HepG2 (cell line): Measurements from ENCODE around the gene PODN. TPM values are rescaled to one million over a fixed set of nuclear protein-coding genes. Genes with fewer than 3 reads are reported as not detected.

Experiments
- DMTF1 ChIP-seq: sonication (generic); formaldehyde crosslinking; IDR thresholded peaks from 2 replicates; pipeline ENCODE4 v1.4.0; 2020; ENCODE audit warnings: mild to moderate bottlenecking, missing genetic modification reagents
- ELF4 ChIP-seq: sonication (generic); formaldehyde crosslinking; IDR thresholded peaks from 2 replicates; pipeline ENCODE4 v1.5.0; 2020; ENCODE audit warnings: missing genetic modification reagents, mild to moderate bottlenecking, moderate library complexity, borderline replicate concordance
- ISX ChIP-seq: sonication (generic); formaldehyde crosslinking; conservative IDR thresholded peaks from 2 replicates; pipeline ENCODE4 v1.5.0; 2020; ENCODE audit warnings: missing genetic modification reagents
- KLF12 ChIP-seq: sonication (generic); formaldehyde crosslinking; IDR thresholded peaks from 2 replicates; pipeline ENCODE4 v1.4.0; 2020; ENCODE audit warnings: missing genetic modification reagents, borderline replicate concordance
- LCORL ChIP-seq, 2 experiments: fragments of 450-650 bp in 1 of 2; sonication (generic) in 1 of 2; formaldehyde crosslinking in 1 of 2; IDR thresholded peaks; 2 replicates each; pipeline versions ENCODE4 v1.5.0 to v1.6.1; 2017 to 2020; ENCODE audit warnings: antibody characterized with exemption in 1 of 2, missing genetic modification reagents in 1 of 2
- MIER2 ChIP-seq: IDR thresholded peaks from 2 replicates; pipeline ENCODE4 v1.6.1; 2016; ENCODE audit warnings: missing biosample characterization, missing genetic modification reagents
- NR2C2 ChIP-seq: sonication (generic); formaldehyde crosslinking; IDR thresholded peaks from 2 replicates; pipeline ENCODE4 v1.4.0; 2020; ENCODE audit warnings: missing genetic modification reagents, mild to moderate bottlenecking, moderate library complexity, borderline replicate concordance
- SRY ChIP-seq: sonication (generic); formaldehyde crosslinking; IDR thresholded peaks from 2 replicates; pipeline ENCODE4 v1.8.0; 2022; ENCODE audit warnings: mild to moderate bottlenecking, missing genetic modification reagents
- TBX2 ChIP-seq: sonication (generic); formaldehyde crosslinking; IDR thresholded peaks from 2 replicates; pipeline ENCODE4 v1.5.0; 2020; ENCODE audit warnings: missing genetic modification reagents, mild to moderate bottlenecking, borderline replicate concordance
- TEF ChIP-seq: sonication (generic); formaldehyde crosslinking; IDR thresholded peaks from 2 replicates; pipeline ENCODE4 v1.5.0; 2020; ENCODE audit warnings: missing genetic modification reagents
- TSC22D2 ChIP-seq: sonication (generic); formaldehyde crosslinking; IDR thresholded peaks from 2 replicates; pipeline ENCODE4 v1.5.1; 2020; ENCODE audit warnings: missing genetic modification reagents, mild to moderate bottlenecking, borderline replicate concordance
- YEATS2 ChIP-seq: sonication (generic); formaldehyde crosslinking; IDR thresholded peaks from 2 replicates; pipeline ENCODE4 v1.4.0; 2020; ENCODE audit warnings: missing genetic modification reagents, borderline replicate concordance
- ZBTB7A ChIP-seq: sonication (generic); formaldehyde crosslinking; IDR thresholded peaks from 2 replicates; pipeline ENCODE4 v1.8.0; 2022; ENCODE audit warnings: mild to moderate bottlenecking, missing genetic modification reagents
- ZFP62 ChIP-seq: sonication (generic); formaldehyde crosslinking; IDR thresholded peaks from 2 replicates; pipeline ENCODE4 v1.4.0; 2020; ENCODE audit warnings: missing genetic modification reagents
- ZNF343 ChIP-seq: sonication (generic); formaldehyde crosslinking; IDR thresholded peaks from 2 replicates; pipeline ENCODE4 v1.4.0; 2020; ENCODE audit warnings: mild to moderate bottlenecking, missing genetic modification reagents
- ZNF512B ChIP-seq: sonication (generic); formaldehyde crosslinking; IDR thresholded peaks from 2 replicates; pipeline ENCODE4 v1.5.1; 2020; ENCODE audit warnings: missing genetic modification reagents, mild to moderate bottlenecking, borderline replicate concordance
- ZNF552 ChIP-seq: sonication (generic); formaldehyde crosslinking; IDR thresholded peaks from 2 replicates; pipeline ENCODE4 v1.9.0; 2022; ENCODE audit warnings: missing genetic modification reagents, mild to moderate bottlenecking, borderline replicate concordance
- ZNF556 ChIP-seq: sonication (generic); formaldehyde crosslinking; IDR thresholded peaks from 2 replicates; pipeline ENCODE4 v1.4.0; 2020; ENCODE audit warnings: mild to moderate bottlenecking, missing genetic modification reagents, borderline replicate concordance
- ZNF713 ChIP-seq: sonication (generic); formaldehyde crosslinking; IDR thresholded peaks from 2 replicates; pipeline ENCODE4 v1.4.0; 2020; ENCODE audit warnings: mild to moderate bottlenecking, missing genetic modification reagents
- ZNF777 ChIP-seq: sonication (generic); formaldehyde crosslinking; IDR thresholded peaks from 2 replicates; pipeline ENCODE4 v1.4.0; 2020; ENCODE audit warnings: missing genetic modification reagents
- ZNF788 ChIP-seq: sonication (generic); formaldehyde crosslinking; IDR thresholded peaks from 2 replicates; pipeline ENCODE4 v1.5.0; 2020; ENCODE audit warnings: mild to moderate bottlenecking, missing genetic modification reagents, borderline replicate concordance
- ZNF850 ChIP-seq: sonication (generic); formaldehyde crosslinking; conservative IDR thresholded peaks from 2 replicates; pipeline ENCODE4 v1.9.0; 2021; ENCODE audit warnings: mild to moderate bottlenecking, missing genetic modification reagents
- ZSCAN9 ChIP-seq: IDR thresholded peaks from 2 replicates; pipeline ENCODE4 v1.6.1; 2016; ENCODE audit warnings: borderline replicate concordance
- polyA plus RNA-seq, 8 experiments: library from polyadenylated mRNA; depleted of rRNA in 3 of 8; stranded (reverse) in 7 of 8; unstranded in 1 of 8; fragments of >200 nt; fragmentation: Illumina TruSeq in 4 of 8; extraction: Trizol in 4 of 8; gene quantifications; 2 replicates each; pipeline versions ENCODE4 v1.2.1 to v1.2.3, GENCODE V29; 2011 to 2016; ENCODE audit warnings: low read depth in 4 of 8, missing spikeins in 1 of 8, mixed read lengths in 1 of 8; ENCODE audit not compliant: insufficient read depth in 1 of 8
- total RNA-seq, 5 experiments: library from RNA; depleted of rRNA; stranded (reverse); fragments of >200 nt; fragmentation: Illumina TruSeq; extraction: Trizol; gene quantifications; 2 replicates each; pipeline ENCODE4 v1.2.3, GENCODE V29; 2016; ENCODE audit warnings: low read depth in 1 of 5
- TF ChIP-seq, protein P1 (sequence below): sonication (generic); formaldehyde crosslinking; IDR thresholded peaks from 2 replicates; pipeline ENCODE4 v1.4.0; 2020; ENCODE audit warnings: mild to moderate bottlenecking, missing genetic modification reagents

The PODN gene
- total and polyA plus RNA-seq, 2 of the 13 experiments (the other 11 are each of a cell fraction or from before 2014, with no cell fraction given): 0.13 TPM; not detected in 1

- no peak for TF ChIP-seq ZNF512B (CRISPR knock-in tag)
- no peak for TF ChIP-seq KLF12 (CRISPR knock-in tag)
- TF ChIP-seq, protein P1, sequence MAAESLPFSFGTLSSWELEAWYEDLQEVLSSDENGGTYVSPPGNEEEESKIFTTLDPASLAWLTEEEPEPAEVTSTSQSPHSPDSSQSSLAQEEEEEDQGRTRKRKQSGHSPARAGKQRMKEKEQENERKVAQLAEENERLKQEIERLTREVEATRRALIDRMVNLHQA (CRISPR knock-in tag): no peak
- peak; percentile 63; the same call in 1 of the 2 replicates for TF ChIP-seq MIER2
- no peak for TF ChIP-seq ZNF850 (CRISPR knock-in tag)
- no peak for TF ChIP-seq ZNF343 (CRISPR knock-in tag)
- TF ChIP-seq ISX: no peak
- peak; percentile 63; the same call in 1 of the 2 replicates for TF ChIP-seq ZSCAN9 (CRISPR knock-in tag)
- TF ChIP-seq TEF: no peak
- peak; percentile 77; the same call in 1 of the 2 replicates for TF ChIP-seq YEATS2 (CRISPR knock-in tag)
- no peak for TF ChIP-seq ZNF552 (CRISPR knock-in tag)
- no peak for TF ChIP-seq ZNF713
- peak; percentile 61 for TF ChIP-seq LCORL (IDR thresholded peaks at IDR 0.05)
- TF ChIP-seq LCORL (CRISPR knock-in tag; IDR thresholded peaks at IDR 0.05): peak; percentile 58; the same call in 1 of the 2 replicates
- no peak for TF ChIP-seq SRY (CRISPR knock-in tag)
- TF ChIP-seq ZNF788 (CRISPR knock-in tag): peak; percentile 61; the same call in 1 of the 2 replicates
- peak; percentile 73; the same call in 1 of the 2 replicates for TF ChIP-seq TBX2 (CRISPR knock-in tag)
- TF ChIP-seq ELF4 (CRISPR knock-in tag): peak; percentile 88
- peak; percentile 64; the same call in 1 of the 2 replicates for TF ChIP-seq TSC22D2 (CRISPR knock-in tag)
- no peak for TF ChIP-seq DMTF1 (CRISPR knock-in tag)
- no peak for TF ChIP-seq ZBTB7A
- peak; percentile 80; the same call in 1 of the 2 replicates for TF ChIP-seq NR2C2 (CRISPR knock-in tag)
- TF ChIP-seq ZFP62 (CRISPR knock-in tag): no peak
- no peak for TF ChIP-seq ZNF777 (CRISPR knock-in tag)
- peak; percentile 38; the same call in 1 of the 2 replicates for TF ChIP-seq ZNF556 (CRISPR knock-in tag)
These were observed 47.1 kb upstream of the PODN start (continued) for GRCh38 chr1:53014791-53015507.
